Liver (tissue), 9 donors: ENCODE data around the gene DUS3L. TPM values are rescaled to one million over a fixed set of nuclear protein-coding genes. Genes with fewer than 3 reads are reported as not detected.

Experiments used
- DNase-seq: peaks from one replicate; pipeline ENCODE4 v3.0.0-alpha.2; 2017; ENCODE audit warnings: low spot score
- H3K27ac ChIP-seq, 2 donors: one replicate each; pipeline ENCODE4 v1.7.0; 2013; ENCODE audit warnings: inconsistent platforms in 2 of 2, low read length in 2 of 2, control low read depth in 1 of 2, low read depth in 1 of 2, mild to moderate bottlenecking in 1 of 2
- H3K27me3 ChIP-seq, 4 donors: one replicate each; pipeline versions ENCODE4 v1.6.1 to v1.7.0; 2013; ENCODE audit warnings: low read length in 3 of 4, inconsistent platforms in 1 of 4, mild to moderate bottlenecking in 1 of 4, moderate library complexity in 1 of 4; ENCODE audit not compliant: control insufficient read depth in 4 of 4, insufficient read depth in 4 of 4
- H3K36me3 ChIP-seq, 4 donors: one replicate each; pipeline versions ENCODE4 v1.6.1 to v1.7.0; 2013; ENCODE audit warnings: low read length in 3 of 4, mild to moderate bottlenecking in 3 of 4, low read depth in 1 of 4, moderate library complexity in 1 of 4; ENCODE audit not compliant: control insufficient read depth in 4 of 4, insufficient read depth in 3 of 4
- H3K4me1 ChIP-seq, 4 donors: one replicate each; pipeline versions ENCODE4 v1.6.1 to v1.7.0; 2013; ENCODE audit warnings: low read length in 3 of 4, mild to moderate bottlenecking in 3 of 4, moderate library complexity in 1 of 4; ENCODE audit not compliant: control insufficient read depth in 4 of 4, insufficient read depth in 4 of 4
- H3K4me3 ChIP-seq, 3 donors: one replicate each; pipeline versions ENCODE4 v1.6.1 to v1.7.0; 2013; ENCODE audit warnings: low read length in 3 of 3, control low read depth in 1 of 3, low read depth in 1 of 3, mild to moderate bottlenecking in 1 of 3
- H3K9ac ChIP-seq, 2 donors: one replicate each; pipeline ENCODE4 v1.7.0; 2013; ENCODE audit warnings: low read length in 2 of 2, mild to moderate bottlenecking in 2 of 2, moderate library complexity in 2 of 2, control low read depth in 1 of 2, low read depth in 1 of 2
- H3K9me3 ChIP-seq, 4 donors: one replicate each; pipeline versions ENCODE4 v1.6.1 to v1.7.0; 2013; ENCODE audit warnings: low read length in 3 of 4; ENCODE audit not compliant: control insufficient read depth in 4 of 4
- EGR1 ChIP-seq, 2 donors: IDR thresholded peaks; 2 replicates each; pipeline ENCODE4 v1.6.1; 2016 to 2018; ENCODE audit warnings: antibody characterized with exemption in 2 of 2, low read depth in 2 of 2
- FOXA1 ChIP-seq: IDR thresholded peaks from 2 replicates; pipeline ENCODE4 v1.6.1; 2016; ENCODE audit warnings: antibody characterized with exemption
- FOXA2 ChIP-seq: IDR thresholded peaks from 2 replicates; pipeline ENCODE4 v1.6.1; 2016; ENCODE audit warnings: antibody characterized with exemption
- GABPA ChIP-seq, 2 donors: IDR thresholded peaks in 1 of 2; conservative IDR thresholded peaks in 1 of 2; 2 replicates each; pipeline ENCODE4 v1.6.1; 2016; ENCODE audit warnings: antibody characterized with exemption in 2 of 2, mild to moderate bottlenecking in 1 of 2, moderate library complexity in 1 of 2
- HNF4A ChIP-seq, 2 donors: conservative IDR thresholded peaks; 2 replicates each; pipeline ENCODE4 v1.6.1; 2016; ENCODE audit warnings: antibody characterized with exemption in 2 of 2, mild to moderate bottlenecking in 2 of 2
- HNF4G ChIP-seq: IDR thresholded peaks from 2 replicates; pipeline ENCODE4 v1.6.1; 2016; ENCODE audit warnings: antibody characterized with exemption
- JUND ChIP-seq, 2 donors: IDR thresholded peaks; 2 replicates each; pipeline ENCODE4 v1.6.1; 2016; ENCODE audit warnings: antibody characterized with exemption in 2 of 2
- MAX ChIP-seq: IDR thresholded peaks from 2 replicates; pipeline ENCODE4 v1.6.1; 2016; ENCODE audit warnings: antibody characterized with exemption
- NR2F2 ChIP-seq: IDR thresholded peaks from 2 replicates; pipeline ENCODE4 v1.6.1; 2016; ENCODE audit warnings: antibody characterized with exemption
- RAD21 ChIP-seq, 2 donors: IDR thresholded peaks; 2 replicates each; pipeline ENCODE4 v1.6.1; 2016; ENCODE audit warnings: antibody characterized with exemption in 2 of 2, mild to moderate bottlenecking in 2 of 2
- RXRA ChIP-seq, 2 donors: IDR thresholded peaks; 2 replicates each; pipeline ENCODE4 v1.6.1; 2017 to 2018; ENCODE audit warnings: antibody characterized with exemption in 2 of 2, mild to moderate bottlenecking in 1 of 2
- SP1 ChIP-seq: IDR thresholded peaks from 2 replicates; pipeline ENCODE4 v1.6.1; 2018; ENCODE audit warnings: antibody characterized with exemption, mild to moderate bottlenecking
- TAF1 ChIP-seq: conservative IDR thresholded peaks from 2 replicates; pipeline ENCODE4 v1.6.1; 2016; ENCODE audit warnings: antibody characterized with exemption, mild to moderate bottlenecking
- YY1 ChIP-seq: IDR thresholded peaks from 2 replicates; pipeline ENCODE4 v1.6.1; 2016; ENCODE audit warnings: antibody characterized with exemption, mild to moderate bottlenecking
- WGBS: extraction: QIAGEN DNeasy Blood & Tissue Kit; methylation state at CpG from one replicate; pipeline ENCODE4 v1.1.7; 2013; 5-methylcytosine and 5-hydroxymethylcytosine counted together
- polyA plus RNA-seq, 2 donors: library from polyadenylated mRNA; stranded (reverse) in 1 of 2; unstranded in 1 of 2; fragments of 200-250 nt in 1 of 2; fragments of >200 nt in 1 of 2; fragmentation: Nextera tagmentation in 1 of 2; extraction: Ambion mirVana in 1 of 2; gene quantifications; one replicate each; pipeline versions ENCODE4 v1.2.1 to v1.2.3, GENCODE V29; 2013 to 2015
- total RNA-seq, 2 donors: library from RNA; depleted of rRNA; stranded (reverse); fragments of >200 nt; gene quantifications; one replicate each; pipeline ENCODE4 v1.2.3, GENCODE V29; 2014
- TF ChIP-seq, protein P1 (sequence below): IDR thresholded peaks from 2 replicates; pipeline ENCODE4 v1.6.1; 2016; ENCODE audit warnings: antibody characterized with exemption
- TF ChIP-seq, protein P2 (sequence below): IDR thresholded peaks from 2 replicates; pipeline ENCODE4 v1.6.1; 2016; ENCODE audit warnings: antibody characterized with exemption, mild to moderate bottlenecking
- TF ChIP-seq, protein P3 (sequence below): IDR thresholded peaks from 2 replicates; pipeline ENCODE4 v1.6.1; 2016; ENCODE audit warnings: antibody characterized with exemption
- TF ChIP-seq, protein P4 (sequence below): fragments of 150-350 bp; IDR thresholded peaks from 2 replicates; pipeline ENCODE4 v1.5.1; 2017; ENCODE audit warnings: improper control_type of control experiment, low read depth, low read length; ENCODE audit not compliant: missing input control
- donor health status: healthy.
- donor health status: healthy.
- donor health status: healthy.
- donor health status: healthy.
- donor health status: healthy.

DUS3L gene
- total and polyA plus RNA-seq, 4 donors, result 12.2 to 19.0 (median 16.9) TPM

GRCh38 chr19:5838353-5839064 is 47.5 kb upstream of the DUS3L start:
- Histone ChIP-seq H3K27ac (peak overlapping the region; percentile 6 to 32), H3K9me3 (no peaks in the 10 kb centered on the region), H3K9ac (peak overlapping the region in 1 of 2 donors; percentile 28), H3K4me1 (peaks cover 5 to 21% (median 19%) of the 10 kb centered on the region in 4 donors), H3K4me3 (peak overlapping the region in 2 of 3 donors; percentile 24 to 55), H3K36me3 (no peaks in the 10 kb centered on the region), H3K27me3 (no peaks in the 10 kb centered on the region)
- no peak for DNase-seq
- TF ChIP-seq JUND (IDR thresholded peaks at IDR 0.05) (no peak), FOXA2 (no peak), HNF4G (no peak), RXRA (IDR thresholded peaks at IDR 0.05) (no peak), FOXA1 (no peak), HNF4A (conservative IDR thresholded peaks at IDR 0.05) (no peak), SP1 (no peak), EGR1 (IDR thresholded peaks at IDR 0.05; ENCODE audit: low read depth in 2 of 2) (no peak), MAX (no peak), NR2F2 (no peak), TAF1 (no peak), GABPA (IDR thresholded peaks at IDR 0.05 in 1 of 2, conservative IDR thresholded peaks at IDR 0.05 in 1 of 2) (no peak), YY1 (no peak), RAD21 (IDR thresholded peaks at IDR 0.05) (no peak)
- TF ChIP-seq, protein P1, sequence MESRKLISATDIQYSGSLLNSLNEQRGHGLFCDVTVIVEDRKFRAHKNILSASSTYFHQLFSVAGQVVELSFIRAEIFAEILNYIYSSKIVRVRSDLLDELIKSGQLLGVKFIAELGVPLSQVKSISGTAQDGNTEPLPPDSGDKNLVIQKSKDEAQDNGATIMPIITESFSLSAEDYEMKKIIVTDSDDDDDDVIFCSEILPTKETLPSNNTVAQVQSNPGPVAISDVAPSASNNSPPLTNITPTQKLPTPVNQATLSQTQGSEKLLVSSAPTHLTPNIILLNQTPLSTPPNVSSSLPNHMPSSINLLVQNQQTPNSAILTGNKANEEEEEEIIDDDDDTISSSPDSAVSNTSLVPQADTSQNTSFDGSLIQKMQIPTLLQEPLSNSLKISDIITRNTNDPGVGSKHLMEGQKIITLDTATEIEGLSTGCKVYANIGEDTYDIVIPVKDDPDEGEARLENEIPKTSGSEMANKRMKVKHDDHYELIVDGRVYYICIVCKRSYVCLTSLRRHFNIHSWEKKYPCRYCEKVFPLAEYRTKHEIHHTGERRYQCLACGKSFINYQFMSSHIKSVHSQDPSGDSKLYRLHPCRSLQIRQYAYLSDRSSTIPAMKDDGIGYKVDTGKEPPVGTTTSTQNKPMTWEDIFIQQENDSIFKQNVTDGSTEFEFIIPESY, result no peak
- TF ChIP-seq, protein P2, sequence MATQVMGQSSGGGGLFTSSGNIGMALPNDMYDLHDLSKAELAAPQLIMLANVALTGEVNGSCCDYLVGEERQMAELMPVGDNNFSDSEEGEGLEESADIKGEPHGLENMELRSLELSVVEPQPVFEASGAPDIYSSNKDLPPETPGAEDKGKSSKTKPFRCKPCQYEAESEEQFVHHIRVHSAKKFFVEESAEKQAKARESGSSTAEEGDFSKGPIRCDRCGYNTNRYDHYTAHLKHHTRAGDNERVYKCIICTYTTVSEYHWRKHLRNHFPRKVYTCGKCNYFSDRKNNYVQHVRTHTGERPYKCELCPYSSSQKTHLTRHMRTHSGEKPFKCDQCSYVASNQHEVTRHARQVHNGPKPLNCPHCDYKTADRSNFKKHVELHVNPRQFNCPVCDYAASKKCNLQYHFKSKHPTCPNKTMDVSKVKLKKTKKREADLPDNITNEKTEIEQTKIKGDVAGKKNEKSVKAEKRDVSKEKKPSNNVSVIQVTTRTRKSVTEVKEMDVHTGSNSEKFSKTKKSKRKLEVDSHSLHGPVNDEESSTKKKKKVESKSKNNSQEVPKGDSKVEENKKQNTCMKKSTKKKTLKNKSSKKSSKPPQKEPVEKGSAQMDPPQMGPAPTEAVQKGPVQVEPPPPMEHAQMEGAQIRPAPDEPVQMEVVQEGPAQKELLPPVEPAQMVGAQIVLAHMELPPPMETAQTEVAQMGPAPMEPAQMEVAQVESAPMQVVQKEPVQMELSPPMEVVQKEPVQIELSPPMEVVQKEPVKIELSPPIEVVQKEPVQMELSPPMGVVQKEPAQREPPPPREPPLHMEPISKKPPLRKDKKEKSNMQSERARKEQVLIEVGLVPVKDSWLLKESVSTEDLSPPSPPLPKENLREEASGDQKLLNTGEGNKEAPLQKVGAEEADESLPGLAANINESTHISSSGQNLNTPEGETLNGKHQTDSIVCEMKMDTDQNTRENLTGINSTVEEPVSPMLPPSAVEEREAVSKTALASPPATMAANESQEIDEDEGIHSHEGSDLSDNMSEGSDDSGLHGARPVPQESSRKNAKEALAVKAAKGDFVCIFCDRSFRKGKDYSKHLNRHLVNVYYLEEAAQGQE, result no peak
- TF ChIP-seq, protein P3, sequence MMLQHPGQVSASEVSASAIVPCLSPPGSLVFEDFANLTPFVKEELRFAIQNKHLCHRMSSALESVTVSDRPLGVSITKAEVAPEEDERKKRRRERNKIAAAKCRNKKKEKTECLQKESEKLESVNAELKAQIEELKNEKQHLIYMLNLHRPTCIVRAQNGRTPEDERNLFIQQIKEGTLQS, result no peak
- TF ChIP-seq, protein P4, sequence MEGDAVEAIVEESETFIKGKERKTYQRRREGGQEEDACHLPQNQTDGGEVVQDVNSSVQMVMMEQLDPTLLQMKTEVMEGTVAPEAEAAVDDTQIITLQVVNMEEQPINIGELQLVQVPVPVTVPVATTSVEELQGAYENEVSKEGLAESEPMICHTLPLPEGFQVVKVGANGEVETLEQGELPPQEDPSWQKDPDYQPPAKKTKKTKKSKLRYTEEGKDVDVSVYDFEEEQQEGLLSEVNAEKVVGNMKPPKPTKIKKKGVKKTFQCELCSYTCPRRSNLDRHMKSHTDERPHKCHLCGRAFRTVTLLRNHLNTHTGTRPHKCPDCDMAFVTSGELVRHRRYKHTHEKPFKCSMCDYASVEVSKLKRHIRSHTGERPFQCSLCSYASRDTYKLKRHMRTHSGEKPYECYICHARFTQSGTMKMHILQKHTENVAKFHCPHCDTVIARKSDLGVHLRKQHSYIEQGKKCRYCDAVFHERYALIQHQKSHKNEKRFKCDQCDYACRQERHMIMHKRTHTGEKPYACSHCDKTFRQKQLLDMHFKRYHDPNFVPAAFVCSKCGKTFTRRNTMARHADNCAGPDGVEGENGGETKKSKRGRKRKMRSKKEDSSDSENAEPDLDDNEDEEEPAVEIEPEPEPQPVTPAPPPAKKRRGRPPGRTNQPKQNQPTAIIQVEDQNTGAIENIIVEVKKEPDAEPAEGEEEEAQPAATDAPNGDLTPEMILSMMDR, result no peak
- WGBS, result 46% methylated on average over 20 of the region's 20 CpGs
